Pancreas (tissue), 10 donors: Measurements from ENCODE around the gene KCNJ11. TPM values are rescaled to one million over a fixed set of nuclear protein-coding genes. Genes with fewer than 3 reads are reported as not detected.

ENCODE experiments used
- ATAC-seq, 4 donors: fragments of 200-7000 bp; cut with Tn5 transposase; one replicate each; pipeline versions ENCODE4 v1.8.0 to v1.9.1; 2020; ENCODE audit warnings: mild to moderate bottlenecking in 4 of 4, moderate library complexity in 4 of 4
- DNase-seq, 6 donors: peaks; one replicate each; pipeline ENCODE4 v3.0.0-alpha.2; 2020
- FAIRE-seq: peaks from 2 replicates; lab custom pipeline; 2012; peaks lifted over from hg19 to GRCh38; lab: Jason Lieb, UNC
- H3K27ac ChIP-seq, 4 donors: fragments of 200-600 bp; sonication (generic); 1 replicate in 3 of 4; 2 replicates in 1 of 4; pipeline versions ENCODE4 v1.5.0 to v1.8.0; 2020
- H3K27me3 ChIP-seq, 4 donors: fragments of 200-600 bp; one replicate each; pipeline ENCODE4 v1.8.0; 2021
- H3K36me3 ChIP-seq, 3 donors: fragments of 200-600 bp; sonication (generic) in 1 of 3; one replicate each; pipeline versions ENCODE4 v1.5.0 to v1.8.0; 2020 to 2021
- H3K4me1 ChIP-seq, 3 donors: fragments of 200-600 bp; one replicate each; pipeline ENCODE4 v1.8.0; 2021
- H3K4me3 ChIP-seq, 4 donors: fragments of 200-600 bp; sonication (generic) in 2 of 4; one replicate each; pipeline versions ENCODE4 v1.5.0 to v1.8.0; 2020 to 2021
- H3K9me3 ChIP-seq, 4 donors: fragments of 200-600 bp; one replicate each; pipeline ENCODE4 v1.8.0; 2021
- WGBS, 2 donors: extraction: QIAGEN DNeasy Blood & Tissue Kit; methylation state at CpG; one replicate each; pipeline ENCODE4 v1.1.7; 2013; 5-methylcytosine and 5-hydroxymethylcytosine counted together
- intact Hi-C, 3 donors: fragments of 100-400 bp; cut with DNase I; formaldehyde crosslinking; loops; one replicate each; pipeline versions ENCODE4 v1.11.1 to v1.14.2; 2022
- polyA plus RNA-seq, 2 donors: library from polyadenylated mRNA; stranded (reverse); fragments of 200-250 nt; gene quantifications; one replicate each; pipeline ENCODE4 v1.2.3, GENCODE V29; 2013
- total RNA-seq, 6 donors: library from RNA; stranded (reverse); fragmentation: NEBNext Ultra II Directional in 4 of 6; extraction: Animal tissue kit (Norgen Biotek cat#: 25700) in 4 of 6; gene quantifications; one replicate each; pipeline versions ENCODE4 v1.2.1 to v1.2.4, GENCODE V29; 2021 to 2023
- TF ChIP-seq, protein P1 (sequence below), 4 donors: fragments of 200-600 bp; sonication (generic) in 3 of 4; IDR thresholded peaks; one replicate each; pipeline versions ENCODE4 v1.5.0 to v1.8.0; 2021; ENCODE audit warnings: antibody characterized with exemption in 4 of 4
- donor health status: healthy with polysubstance abuse.
- donor health status: DM: no; HTN: no; CAD: no; lungs with moderate emphysema.
- donor health status: DM: no; HTN: no; CAD: no.
- donor health status: control.
- donor health status: control.
- donor health status: Bipolar disorder and iron deficiency.
- donor health status: DM: yes; HTN: yes; CAD: no.
- donor health status: DM: no; HTN: no; CAD: no.
- donor health status: DM: no; HTN: no; CAD: no.
- donor health status: DM: yes; HTN: yes; CAD: no.

The KCNJ11 gene
- total and polyA plus RNA-seq, 8 donors = 5.0 to 17.7 (median 11.1) TPM

- 80% methylated on average over 9 of the region's 9 CpGs for WGBS, 2 donors
- TF ChIP-seq, protein P1, sequence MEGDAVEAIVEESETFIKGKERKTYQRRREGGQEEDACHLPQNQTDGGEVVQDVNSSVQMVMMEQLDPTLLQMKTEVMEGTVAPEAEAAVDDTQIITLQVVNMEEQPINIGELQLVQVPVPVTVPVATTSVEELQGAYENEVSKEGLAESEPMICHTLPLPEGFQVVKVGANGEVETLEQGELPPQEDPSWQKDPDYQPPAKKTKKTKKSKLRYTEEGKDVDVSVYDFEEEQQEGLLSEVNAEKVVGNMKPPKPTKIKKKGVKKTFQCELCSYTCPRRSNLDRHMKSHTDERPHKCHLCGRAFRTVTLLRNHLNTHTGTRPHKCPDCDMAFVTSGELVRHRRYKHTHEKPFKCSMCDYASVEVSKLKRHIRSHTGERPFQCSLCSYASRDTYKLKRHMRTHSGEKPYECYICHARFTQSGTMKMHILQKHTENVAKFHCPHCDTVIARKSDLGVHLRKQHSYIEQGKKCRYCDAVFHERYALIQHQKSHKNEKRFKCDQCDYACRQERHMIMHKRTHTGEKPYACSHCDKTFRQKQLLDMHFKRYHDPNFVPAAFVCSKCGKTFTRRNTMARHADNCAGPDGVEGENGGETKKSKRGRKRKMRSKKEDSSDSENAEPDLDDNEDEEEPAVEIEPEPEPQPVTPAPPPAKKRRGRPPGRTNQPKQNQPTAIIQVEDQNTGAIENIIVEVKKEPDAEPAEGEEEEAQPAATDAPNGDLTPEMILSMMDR (IDR thresholded peaks at IDR 0.05) = no peak
- ATAC-seq = no peak
- intact Hi-C loops = no loop called here
- Histone ChIP-seq H3K36me3 (no peaks in the 10 kb centered on the region), H3K4me3 (no peak overlapping the region), H3K27ac (peak overlapping the region; percentile 22 to 81 (median 50)), H3K4me1 (peaks cover 17 to 30% (median 29%) of the 10 kb centered on the region in 3 donors), H3K27me3 (no peaks in the 10 kb centered on the region), H3K9me3 (no peaks in the 10 kb centered on the region)
- FAIRE-seq = no peak
- DNase-seq = peak in 1 of 6 donors; percentile 54
Measured at GRCh38 chr11:17412488-17413180, 24.2 kb upstream of the KCNJ11 start.

DNA sequence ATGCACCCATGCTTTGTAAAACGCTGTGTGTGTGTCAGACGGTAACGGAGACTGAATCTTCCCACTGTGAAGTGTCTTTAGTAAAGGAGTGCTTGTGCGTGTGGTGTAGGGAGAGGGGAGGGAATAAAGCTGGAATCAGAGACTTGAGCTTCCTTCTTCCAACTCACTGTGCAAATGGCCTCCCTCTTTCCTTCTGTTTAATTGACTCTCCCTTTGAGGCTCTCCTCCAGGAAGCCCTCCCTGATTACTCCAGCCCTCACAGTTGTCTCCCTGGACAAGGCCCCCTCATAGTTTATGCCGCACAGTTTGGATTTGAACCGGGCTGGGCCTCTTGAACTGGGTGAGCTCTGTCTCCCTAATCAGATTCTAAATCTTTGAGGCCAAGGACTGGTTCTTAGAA lies 23.0 kb upstream of the KCNJ11 start:
- Histone ChIP-seq H3K9me3 (no peaks in the 10 kb centered on the region), H3K27ac (no peak overlapping the region), H3K4me1 (peaks cover 17 to 32% (median 31%) of the 10 kb centered on the region in 3 donors), H3K36me3 (no peaks in the 10 kb centered on the region), H3K4me3 (no peak overlapping the region), H3K27me3 (no peaks in the 10 kb centered on the region)
- ATAC-seq (no peak), FAIRE-seq (no peak), DNase-seq (no peak)
- 82 to 89% methylated on average over 6 of the region's 6 CpGs for WGBS, 2 donors
- TF ChIP-seq, protein P1 (IDR thresholded peaks at IDR 0.05) = no peak
- intact Hi-C loops = no loop called here

DNA sequence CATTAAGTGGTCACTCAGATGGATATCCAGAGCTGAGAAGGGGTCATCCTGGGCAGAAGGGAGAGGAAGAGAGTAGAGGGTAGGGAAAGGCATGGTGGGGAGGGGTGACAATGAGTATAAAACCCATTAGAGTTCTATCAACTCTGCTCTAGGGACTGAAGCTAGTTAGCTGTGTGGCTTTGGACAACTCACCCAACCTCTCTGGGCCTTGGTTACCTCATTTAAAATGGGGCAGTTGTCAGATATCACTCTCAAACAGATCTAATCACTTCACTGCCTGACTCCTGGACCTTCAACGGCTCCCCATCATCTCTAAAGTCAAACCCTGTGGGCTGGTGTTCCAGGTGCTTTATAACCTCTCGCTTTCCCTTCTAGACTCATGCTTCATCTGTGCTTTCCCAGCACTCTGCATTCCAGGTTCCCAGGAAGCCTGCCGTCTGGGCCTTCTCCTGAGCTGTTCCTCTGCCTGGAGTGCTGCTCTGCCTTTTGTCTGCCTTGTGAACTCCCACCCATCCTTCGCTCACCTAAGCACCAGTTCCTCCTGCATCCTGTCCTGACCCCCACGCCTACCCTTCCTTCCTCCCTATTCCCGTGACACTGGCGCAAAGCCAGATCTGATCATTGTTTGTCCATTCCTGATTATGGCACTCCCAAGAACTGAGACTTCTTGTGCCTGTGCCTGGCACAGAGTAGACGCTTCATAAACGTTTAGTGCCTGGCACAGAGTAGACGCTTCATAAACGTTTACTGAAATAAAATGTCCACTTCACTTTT lies 22.3 kb upstream of the KCNJ11 start:
- Histone ChIP-seq H3K4me3 (no peak overlapping the region), H3K27ac (no peak overlapping the region), H3K27me3 (no peaks in the 10 kb centered on the region), H3K4me1 (peaks cover 23 to 38% (median 37%) of the 10 kb centered on the region in 3 donors), H3K9me3 (no peaks in the 10 kb centered on the region), H3K36me3 (no peaks in the 10 kb centered on the region)
- ATAC-seq (no peak), DNase-seq (peak in 3 of 6 donors; percentile 40 to 54 (median 46)), FAIRE-seq (no peak)
- intact Hi-C loops = no loop called here
- 36 to 41% methylated on average over 11 of the region's 11 CpGs for WGBS, 2 donors
- TF ChIP-seq, protein P1 (IDR thresholded peaks at IDR 0.05) = no peak

DNA sequence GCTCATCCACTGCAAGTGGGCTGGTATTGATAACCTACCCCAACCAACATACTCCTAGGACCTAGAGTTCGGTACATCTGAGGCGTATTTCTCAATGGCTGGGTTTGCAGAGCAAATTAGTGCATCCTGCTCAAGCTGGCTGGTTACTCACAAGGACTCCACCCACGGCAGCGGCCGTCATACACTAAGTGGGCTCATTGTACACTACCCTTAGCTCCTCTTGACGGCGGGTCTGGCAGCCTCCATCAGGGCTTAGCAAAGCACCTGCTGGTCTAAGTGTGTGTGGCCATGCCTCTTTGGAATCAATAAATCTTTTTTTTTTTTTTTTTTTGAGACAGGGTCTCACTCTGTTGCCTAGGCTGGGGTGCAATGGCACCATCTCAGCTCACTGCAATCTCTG lies 20.2 kb upstream of the KCNJ11 start:
- TF ChIP-seq, protein P1 (IDR thresholded peaks at IDR 0.05) = no peak
- Histone ChIP-seq H3K36me3 (no peaks in the 10 kb centered on the region), H3K27ac (no peak overlapping the region), H3K4me1 (peaks cover 20 to 31% (median 28%) of the 10 kb centered on the region in 3 donors), H3K9me3 (no peaks in the 10 kb centered on the region), H3K27me3 (no peaks in the 10 kb centered on the region), H3K4me3 (no peak overlapping the region)
- ATAC-seq (no peak), FAIRE-seq (no peak), DNase-seq (peak in 1 of 6 donors; percentile 44)
- WGBS, 2 donors = 94% methylated on average over 7 of the region's 7 CpGs
- intact Hi-C loops = no loop called here
